PC-3 (cell line): Measurements from ENCODE around the gene ZNF438.

Source experiments
- CTCF ChIP-seq: fragments of 300-600 bp; sonication (generic); conservative IDR thresholded peaks from 2 replicates; pipeline ENCODE4 v1.5.1; 2017; ENCODE audit warnings: antibody characterized with exemption, low read depth, mild to moderate bottlenecking, low read length
- EZH2 ChIP-seq: fragments of 300-600 bp; sonication (generic); IDR thresholded peaks from one replicate; pipeline ENCODE4 v1.6.1; 2017; ENCODE audit warnings: antibody characterized with exemption, mild to moderate bottlenecking, low read length; ENCODE audit not compliant: unreplicated experiment
- EZH2phosphoT487 ChIP-seq: fragments of 300-600 bp; sonication (generic); IDR thresholded peaks from 2 replicates; pipeline ENCODE4 v1.6.1; 2018; ENCODE audit warnings: mild to moderate bottlenecking, antibody characterized with exemption, low read length, borderline replicate concordance

GRCh38 chr10:31030800-31031199 is 865 bp downstream of the ZNF438 start:
- TF ChIP-seq CTCF (no peak), EZH2 (no peak), EZH2phosphoT487 (no peak)
